BE2C (cell line): Measurements from ENCODE around the gene LONP2.

Source experiments
- DNase-seq: peaks from one replicate; pipeline ENCODE4 v3.0.0-alpha.2; 2020
- H3K27me3 ChIP-seq: fragments of 250-450 bp; sonication (Bioruptor Pico); 2 replicates; pipeline ENCODE4 v1.5.1; 2020; ENCODE audit warnings: mild to moderate bottlenecking
- H3K36me3 ChIP-seq: fragments of 250-450 bp; sonication (Bioruptor Pico); 2 replicates; pipeline ENCODE4 v1.5.1; 2020; ENCODE audit warnings: mild to moderate bottlenecking
- H3K4me1 ChIP-seq: fragments of 250-450 bp; sonication (Bioruptor Pico); 2 replicates; pipeline ENCODE4 v1.5.1; 2020
- H3K4me3 ChIP-seq: 2 replicates; pipeline ENCODE4 v1.5.1; 2011; ENCODE audit warnings: low read depth, low read length
- H3K9me3 ChIP-seq: fragments of 250-450 bp; sonication (Bioruptor Pico); 2 replicates; pipeline ENCODE4 v1.5.1; 2020
- CTCF ChIP-seq: IDR thresholded peaks from 2 replicates; pipeline ENCODE4 v1.5.1; 2012; ENCODE audit warnings: mild to moderate bottlenecking, low read depth, low read length

Gene LONP2

GRCh38 chr16:48321317-48322036 lies 77.4 kb downstream of the LONP2 start:
- no peak for DNase-seq
- H3K4me3 ChIP-seq: no peak overlapping the region
- H3K9me3 ChIP-seq: no peaks in the 10 kb centered on the region
- H3K27me3 ChIP-seq: no peaks in the 10 kb centered on the region
- no peaks in the 10 kb centered on the region for H3K36me3 ChIP-seq
- TF ChIP-seq CTCF: no peak
- no peaks in the 10 kb centered on the region for H3K4me1 ChIP-seq

GRCh38 chr16:48323783-48324775 lies 80.0 kb downstream of the LONP2 start:
- Histone ChIP-seq H3K27me3 (no peaks in the 10 kb centered on the region), H3K9me3 (no peaks in the 10 kb centered on the region), H3K4me3 (no peak overlapping the region), H3K36me3 (no peaks in the 10 kb centered on the region), H3K4me1 (no peaks in the 10 kb centered on the region)
- DNase-seq: no peak
- TF ChIP-seq CTCF: no peak

GRCh38 chr16:48326915-48327314 lies 82.8 kb downstream of the LONP2 start:
- TF ChIP-seq CTCF: no peak
- Histone ChIP-seq H3K36me3 (no peaks in the 10 kb centered on the region), H3K9me3 (no peaks in the 10 kb centered on the region), H3K4me1 (no peaks in the 10 kb centered on the region), H3K27me3 (no peaks in the 10 kb centered on the region), H3K4me3 (no peak overlapping the region)
- DNase-seq: no peak

- no peak for TF ChIP-seq CTCF
- H3K36me3 ChIP-seq: peaks cover 7% of the 10 kb centered on the region; the same call in 1 of the 2 replicates
- DNase-seq: no peak
- no peaks in the 10 kb centered on the region for H3K27me3 ChIP-seq
- no peak overlapping the region for H3K4me3 ChIP-seq
- H3K4me1 ChIP-seq: no peaks in the 10 kb centered on the region
- H3K9me3 ChIP-seq: no peaks in the 10 kb centered on the region
Observed at GRCh38 chr16:48329138-48329537, 85.0 kb downstream of the LONP2 start.

GRCh38 chr16:48330189-48330840 lies 86.2 kb downstream of the LONP2 start:
- no peak for TF ChIP-seq CTCF
- no peaks in the 10 kb centered on the region for H3K9me3 ChIP-seq
- no peak overlapping the region for H3K4me3 ChIP-seq
- no peaks in the 10 kb centered on the region for H3K27me3 ChIP-seq
- peaks cover 18% of the 10 kb centered on the region for H3K36me3 ChIP-seq
- no peak for DNase-seq
- H3K4me1 ChIP-seq: no peaks in the 10 kb centered on the region
